ENCODE measurements around the gene NUP50.

The NUP50 gene

GRCh38 chr22:45205276-45205925 is 41.7 kb downstream of the NUP50 start:
- no peak overlapping the region for H3K4me3 ChIP-seq (ENCODE audit: low read length)
- no peaks in the 10 kb centered on the region for H3K27me3 ChIP-seq (ENCODE audit: control insufficient read depth, insufficient read depth, low read length)
- H3K4me2 ChIP-seq (ENCODE audit: low read length) = no peak overlapping the region
- peaks cover 30% of the 10 kb centered on the region for H3K4me1 ChIP-seq (ENCODE audit: control insufficient read depth, insufficient read depth, low read length)
- no peaks in the 10 kb centered on the region for H3K9me3 ChIP-seq (replicated peaks; ENCODE audit: low read length)
- H3K9ac ChIP-seq (ENCODE audit: low read depth, low read length) = no peak overlapping the region
- peaks cover 23% of the 10 kb centered on the region for H3K36me3 ChIP-seq (ENCODE audit: insufficient read depth, low read length)

GRCh38 chr22:45206233-45206632 is 42.5 kb downstream of the NUP50 start:
- Histone ChIP-seq H3K27me3 (ENCODE audit: control insufficient read depth, insufficient read depth, low read length) (no peaks in the 10 kb centered on the region), H3K36me3 (ENCODE audit: insufficient read depth, low read length) (peaks cover 18% of the 10 kb centered on the region), H3K9me3 (replicated peaks; ENCODE audit: low read length) (no peaks in the 10 kb centered on the region), H3K4me3 (ENCODE audit: low read length) (no peak overlapping the region), H3K4me2 (ENCODE audit: low read length) (no peak overlapping the region), H3K4me1 (ENCODE audit: control insufficient read depth, insufficient read depth, low read length) (peaks cover 30% of the 10 kb centered on the region), H3K9ac (ENCODE audit: low read depth, low read length) (no peak overlapping the region)

GRCh38 chr22:45207533-45207932 is 43.8 kb downstream of the NUP50 start:
- H3K4me3 ChIP-seq (ENCODE audit: low read length) = no peak overlapping the region
- H3K4me2 ChIP-seq (ENCODE audit: low read length) = no peak overlapping the region
- H3K4me1 ChIP-seq (ENCODE audit: control insufficient read depth, insufficient read depth, low read length) = peaks cover 36% of the 10 kb centered on the region
- no peaks in the 10 kb centered on the region for H3K27me3 ChIP-seq (ENCODE audit: control insufficient read depth, insufficient read depth, low read length)
- H3K9ac ChIP-seq (ENCODE audit: low read depth, low read length) = no peak overlapping the region
- H3K36me3 ChIP-seq (ENCODE audit: insufficient read depth, low read length) = peaks cover 15% of the 10 kb centered on the region
- no peaks in the 10 kb centered on the region for H3K9me3 ChIP-seq (replicated peaks; ENCODE audit: low read length)

GRCh38 chr22:45207981-45208664 is 44.4 kb downstream of the NUP50 start:
- Histone ChIP-seq H3K9ac (ENCODE audit: low read depth, low read length) (no peak overlapping the region), H3K4me1 (ENCODE audit: control insufficient read depth, insufficient read depth, low read length) (peaks cover 42% of the 10 kb centered on the region), H3K4me2 (ENCODE audit: low read length) (no peak overlapping the region), H3K4me3 (ENCODE audit: low read length) (no peak overlapping the region), H3K36me3 (ENCODE audit: insufficient read depth, low read length) (peaks cover 12% of the 10 kb centered on the region), H3K9me3 (replicated peaks; ENCODE audit: low read length) (no peaks in the 10 kb centered on the region), H3K27me3 (ENCODE audit: control insufficient read depth, insufficient read depth, low read length) (no peaks in the 10 kb centered on the region)

GRCh38 chr22:45208696-45208992 is 44.9 kb downstream of the NUP50 start:
- Histone ChIP-seq H3K27me3 (ENCODE audit: control insufficient read depth, insufficient read depth, low read length) (no peaks in the 10 kb centered on the region), H3K4me3 (ENCODE audit: low read length) (no peak overlapping the region), H3K36me3 (ENCODE audit: insufficient read depth, low read length) (peaks cover 12% of the 10 kb centered on the region), H3K9me3 (replicated peaks; ENCODE audit: low read length) (no peaks in the 10 kb centered on the region), H3K4me1 (ENCODE audit: control insufficient read depth, insufficient read depth, low read length) (peaks cover 46% of the 10 kb centered on the region), H3K4me2 (ENCODE audit: low read length) (no peak overlapping the region), H3K9ac (ENCODE audit: low read depth, low read length) (no peak overlapping the region)

- Histone ChIP-seq H3K4me2 (ENCODE audit: low read length) (peak overlapping the region; percentile 2), H3K9me3 (replicated peaks; ENCODE audit: low read length) (no peaks in the 10 kb centered on the region), H3K9ac (ENCODE audit: low read depth, low read length) (no peak overlapping the region), H3K4me3 (ENCODE audit: low read length) (no peak overlapping the region), H3K27me3 (ENCODE audit: control insufficient read depth, insufficient read depth, low read length) (no peaks in the 10 kb centered on the region), H3K36me3 (ENCODE audit: insufficient read depth, low read length) (peaks cover 12% of the 10 kb centered on the region), H3K4me1 (ENCODE audit: control insufficient read depth, insufficient read depth, low read length) (peaks cover 46% of the 10 kb centered on the region)
Observed at GRCh38 chr22:45208993-45209838, 45.5 kb downstream of the NUP50 start.

- Histone ChIP-seq H3K27me3 (ENCODE audit: control insufficient read depth, insufficient read depth, low read length) (no peaks in the 10 kb centered on the region), H3K9ac (ENCODE audit: low read depth, low read length) (no peak overlapping the region), H3K4me3 (ENCODE audit: low read length) (no peak overlapping the region), H3K9me3 (replicated peaks; ENCODE audit: low read length) (no peaks in the 10 kb centered on the region), H3K4me2 (ENCODE audit: low read length) (no peak overlapping the region), H3K36me3 (ENCODE audit: insufficient read depth, low read length) (peaks cover 7% of the 10 kb centered on the region), H3K4me1 (ENCODE audit: control insufficient read depth, insufficient read depth, low read length) (peaks cover 46% of the 10 kb centered on the region)
Observed at GRCh38 chr22:45210174-45210573, 46.4 kb downstream of the NUP50 start.

GRCh38 chr22:45210577-45210976 is 46.9 kb downstream of the NUP50 start:
- Histone ChIP-seq H3K36me3 (ENCODE audit: insufficient read depth, low read length) (peaks cover 4% of the 10 kb centered on the region), H3K27me3 (ENCODE audit: control insufficient read depth, insufficient read depth, low read length) (no peaks in the 10 kb centered on the region), H3K4me1 (ENCODE audit: control insufficient read depth, insufficient read depth, low read length) (peaks cover 46% of the 10 kb centered on the region), H3K4me3 (ENCODE audit: low read length) (no peak overlapping the region), H3K9me3 (replicated peaks; ENCODE audit: low read length) (no peaks in the 10 kb centered on the region), H3K9ac (ENCODE audit: low read depth, low read length) (no peak overlapping the region), H3K4me2 (ENCODE audit: low read length) (no peak overlapping the region)

- Histone ChIP-seq H3K9me3 (replicated peaks; ENCODE audit: low read length) (no peaks in the 10 kb centered on the region), H3K9ac (ENCODE audit: low read depth, low read length) (no peak overlapping the region), H3K4me2 (ENCODE audit: low read length) (peak overlapping the region; percentile 87), H3K4me3 (ENCODE audit: low read length) (no peak overlapping the region), H3K4me1 (ENCODE audit: control insufficient read depth, insufficient read depth, low read length) (peaks cover 46% of the 10 kb centered on the region), H3K27me3 (ENCODE audit: control insufficient read depth, insufficient read depth, low read length) (no peaks in the 10 kb centered on the region), H3K36me3 (ENCODE audit: insufficient read depth, low read length) (peaks cover 4% of the 10 kb centered on the region)
Observed at GRCh38 chr22:45210991-45211390, 47.3 kb downstream of the NUP50 start.

GRCh38 chr22:45211435-45211834 is 47.7 kb downstream of the NUP50 start:
- no peaks in the 10 kb centered on the region for H3K9me3 ChIP-seq (replicated peaks; ENCODE audit: low read length)
- H3K4me3 ChIP-seq (ENCODE audit: low read length) = peak overlapping the region; percentile 61
- peak overlapping the region; percentile 65 for H3K9ac ChIP-seq (ENCODE audit: low read depth, low read length)
- no peaks in the 10 kb centered on the region for H3K27me3 ChIP-seq (ENCODE audit: control insufficient read depth, insufficient read depth, low read length)
- peaks cover 51% of the 10 kb centered on the region for H3K4me1 ChIP-seq (ENCODE audit: control insufficient read depth, insufficient read depth, low read length)
- peaks cover 4% of the 10 kb centered on the region for H3K36me3 ChIP-seq (ENCODE audit: insufficient read depth, low read length)
- peak overlapping the region; percentile 87 for H3K4me2 ChIP-seq (ENCODE audit: low read length)

GRCh38 chr22:45211848-45212247 is 48.1 kb downstream of the NUP50 start:
- Histone ChIP-seq H3K4me1 (ENCODE audit: control insufficient read depth, insufficient read depth, low read length) (peaks cover 53% of the 10 kb centered on the region), H3K4me3 (ENCODE audit: low read length) (peak overlapping the region; percentile 61), H3K27me3 (ENCODE audit: control insufficient read depth, insufficient read depth, low read length) (no peaks in the 10 kb centered on the region), H3K9ac (ENCODE audit: low read depth, low read length) (peak overlapping the region; percentile 65), H3K36me3 (ENCODE audit: insufficient read depth, low read length) (peaks cover 4% of the 10 kb centered on the region), H3K9me3 (replicated peaks; ENCODE audit: low read length) (no peaks in the 10 kb centered on the region), H3K4me2 (ENCODE audit: low read length) (peak overlapping the region; percentile 87)
